Measurements from ENCODE around the gene IL36RN.

The IL36RN gene

GRCh38 chr2:113057117-113057516 lies 1.9 kb upstream of the IL36RN start:
- Mint-ChIP-seq H3K36me3 (ENCODE audit: low read depth) (no peaks in the 10 kb centered on the region), H3K27ac (no peak overlapping the region), H3K9me3 (peaks cover 28% of the 10 kb centered on the region), H3K4me3 (no peak overlapping the region), H3K4me1 (no peaks in the 10 kb centered on the region), H3K27me3 (ENCODE audit: low read depth) (peaks cover 24% of the 10 kb centered on the region)
- TF ChIP-seq CTCF (IDR thresholded peaks at IDR 0.05; ENCODE audit: unreplicated experiment in 3 of 3) = no peak

GRCh38 chr2:113058411-113058994 lies 495 bp upstream of the IL36RN start:
- no peaks in the 10 kb centered on the region for H3K36me3 Mint-ChIP-seq (ENCODE audit: low read depth)
- H3K27me3 Mint-ChIP-seq (ENCODE audit: low read depth) = peaks cover 15% of the 10 kb centered on the region
- no peak overlapping the region for H3K4me3 Mint-ChIP-seq
- no peaks in the 10 kb centered on the region for H3K4me1 Mint-ChIP-seq
- H3K9me3 Mint-ChIP-seq = peaks cover 21% of the 10 kb centered on the region
- TF ChIP-seq CTCF (IDR thresholded peaks at IDR 0.05; ENCODE audit: unreplicated experiment in 3 of 3) = no peak
- no peak overlapping the region for H3K27ac Mint-ChIP-seq

GRCh38 chr2:113060396-113060795 lies 1.4 kb downstream of the IL36RN start:
- no peak for TF ChIP-seq CTCF (IDR thresholded peaks at IDR 0.05; ENCODE audit: unreplicated experiment in 3 of 3)
- Mint-ChIP-seq H3K4me1 (no peaks in the 10 kb centered on the region), H3K36me3 (ENCODE audit: low read depth) (no peaks in the 10 kb centered on the region), H3K27ac (no peak overlapping the region), H3K4me3 (no peak overlapping the region), H3K9me3 (peaks cover 15% of the 10 kb centered on the region), H3K27me3 (ENCODE audit: low read depth) (peaks cover 25% of the 10 kb centered on the region)

- H3K4me1 Mint-ChIP-seq = no peaks in the 10 kb centered on the region
- H3K9me3 Mint-ChIP-seq = peaks cover 13% of the 10 kb centered on the region
- no peak for TF ChIP-seq CTCF (IDR thresholded peaks at IDR 0.05; ENCODE audit: unreplicated experiment in 3 of 3)
- peaks cover 24% of the 10 kb centered on the region for H3K27me3 Mint-ChIP-seq (ENCODE audit: low read depth)
- H3K36me3 Mint-ChIP-seq (ENCODE audit: low read depth) = no peaks in the 10 kb centered on the region
- no peak overlapping the region for H3K27ac Mint-ChIP-seq
- no peak overlapping the region for H3K4me3 Mint-ChIP-seq
These were observed 1.8 kb downstream of the IL36RN start for GRCh38 chr2:113060796-113061195.

GRCh38 chr2:113061241-113061640 lies 2.2 kb downstream of the IL36RN start:
- TF ChIP-seq CTCF (IDR thresholded peaks at IDR 0.05; ENCODE audit: unreplicated experiment in 3 of 3) = no peak
- H3K27ac Mint-ChIP-seq = no peak overlapping the region
- H3K4me3 Mint-ChIP-seq = no peak overlapping the region
- peaks cover 9% of the 10 kb centered on the region for H3K9me3 Mint-ChIP-seq
- H3K27me3 Mint-ChIP-seq (ENCODE audit: low read depth) = peaks cover 24% of the 10 kb centered on the region
- H3K4me1 Mint-ChIP-seq = no peaks in the 10 kb centered on the region
- H3K36me3 Mint-ChIP-seq (ENCODE audit: low read depth) = no peaks in the 10 kb centered on the region

Measured in nephron (organoid).